Loucy (cell line): Measurements from ENCODE around the gene GRIPAP1.
"Not testable (repeated sequence)": the region's sequence is repeated elsewhere in the genome, so short reads cannot be mapped to it uniquely, and the experiment has no call there.

Experiments
- CTCF ChIP-seq: fragments of 200-600 bp; sonication (generic); conservative IDR thresholded peaks from 2 replicates; pipeline ENCODE4 v1.5.1; 2014; ENCODE audit warnings: mild to moderate bottlenecking, antibody characterized with exemption, low read length
- EZH2phosphoT487 ChIP-seq: fragments of 200-600 bp; IDR thresholded peaks from 2 replicates; pipeline ENCODE4 v1.6.1; 2018; ENCODE audit warnings: antibody characterized with exemption, mild to moderate bottlenecking, moderate library complexity, borderline replicate concordance

DNA sequence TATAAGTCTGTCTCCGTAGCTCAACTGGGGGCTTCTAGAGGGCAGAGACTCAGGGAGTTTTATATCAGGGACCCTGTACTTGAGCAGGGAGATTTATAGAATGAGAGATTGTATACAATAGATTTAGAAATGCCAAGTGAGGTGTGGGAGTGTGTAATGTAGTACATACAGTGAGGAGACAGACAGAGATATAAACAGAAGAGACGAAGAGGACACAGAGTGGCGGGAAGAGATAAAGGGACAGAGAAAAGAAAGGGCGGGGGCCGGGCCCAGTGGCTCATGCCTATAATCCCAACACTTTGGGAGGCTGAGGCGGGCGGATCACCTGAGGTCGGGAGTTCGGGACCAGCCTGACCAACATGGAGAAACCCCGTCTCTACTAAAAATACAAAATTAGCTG lies 21.7 kb downstream of the GRIPAP1 start:
- not testable (repeated sequence) for TF ChIP-seq CTCF, EZH2phosphoT487
